Right cardiac atrium (tissue), 5 donors: Measurements from ENCODE around the gene NOTCH4. TPM values are rescaled to one million over a fixed set of nuclear protein-coding genes. Genes with fewer than 3 reads are reported as not detected.
"Not testable (repeated sequence)": the region's sequence is repeated elsewhere in the genome, so short reads cannot be mapped to it uniquely, and the experiment has no call there.

ENCODE experiments used
- ATAC-seq, 2 donors: fragments of 200-7000 bp; cut with Tn5 transposase; one replicate each; pipeline versions ENCODE4 v1.8.0 to v1.9.1; 2020; ENCODE audit warnings: moderate library complexity in 2 of 2, mild to moderate bottlenecking in 1 of 2
- DNase-seq, 3 donors: peaks; one replicate each; pipeline ENCODE4 v3.0.0-alpha.2; 2020
- H3K27ac ChIP-seq: one replicate; pipeline ENCODE4 v1.5.1; 2013; ENCODE audit warnings: mild to moderate bottlenecking, low read length, control low read depth, moderate library complexity
- H3K27me3 ChIP-seq: one replicate; pipeline ENCODE4 v1.6.1; 2013; ENCODE audit not compliant: control insufficient read depth, insufficient read depth
- H3K4me1 ChIP-seq: one replicate; pipeline ENCODE4 v1.6.1; 2013; ENCODE audit warnings: low read length; ENCODE audit not compliant: control insufficient read depth, insufficient read depth
- H3K4me3 ChIP-seq: one replicate; pipeline ENCODE4 v1.5.1; 2013; ENCODE audit warnings: low read length, control low read depth
- H3K9me3 ChIP-seq: one replicate; pipeline ENCODE4 v1.6.1; 2013; ENCODE audit warnings: low read length; ENCODE audit not compliant: control insufficient read depth
- WGBS: extraction: QIAGEN DNeasy Blood & Tissue Kit; methylation state at CpG from one replicate; pipeline ENCODE4 v1.1.7; 2013; 5-methylcytosine and 5-hydroxymethylcytosine counted together
- intact Hi-C, 4 donors: fragments of 100-400 bp; cut with DNase I; formaldehyde crosslinking; loops; one replicate each; pipeline versions ENCODE4 v1.11.0 to v1.14.0; 2022 to 2023
- polyA plus RNA-seq: library from polyadenylated mRNA; stranded (reverse); fragments of 200-250 nt; gene quantifications from one replicate; pipeline ENCODE4 v1.2.3, GENCODE V29; 2013
- total RNA-seq, 4 donors: library from RNA; stranded (reverse); fragmentation: NEBNext Ultra II Directional; extraction: Animal tissue kit (Norgen Biotek cat#: 25700); gene quantifications; one replicate each; pipeline ENCODE4 v1.2.1, GENCODE V29; 2021
- donor health status: healthy with polysubstance abuse.
- donor health status: DM: no; HTN: yes; CAD: no.
- donor health status: DM: no; HTN: no; CAD: no.
- donor health status: DM: no; HTN: yes; CAD: no; lungs with severe emphysema.
- donor health status: DM: yes; HTN: yes; CAD: no.

Gene NOTCH4
- total and polyA plus RNA-seq, 5 donors: 14.4 to 33.5 (median 26.1) TPM

DNA sequence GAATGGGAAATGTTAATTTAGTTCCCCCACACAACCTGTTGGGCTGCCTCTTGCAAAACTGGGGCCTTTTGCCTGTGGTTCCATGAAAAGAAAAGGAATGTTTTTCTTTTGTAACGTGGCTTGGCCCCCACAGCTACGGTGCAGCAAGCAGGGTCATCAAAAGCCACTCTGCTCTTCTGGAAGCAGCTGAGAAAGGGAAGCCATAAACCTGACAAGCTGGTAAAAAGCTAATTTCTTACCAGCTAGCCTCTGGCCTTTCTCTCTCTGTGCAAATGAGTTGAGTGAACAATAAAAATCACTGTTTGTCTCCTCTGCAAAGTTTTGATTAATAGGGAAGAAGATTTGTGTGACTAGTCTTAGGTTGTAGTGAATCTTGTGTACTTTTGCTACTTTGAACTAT, 23.5 kb upstream of the NOTCH4 start:
- no peak overlapping the region for H3K27ac ChIP-seq
- no peaks in the 10 kb centered on the region for H3K9me3 ChIP-seq
- no peaks in the 10 kb centered on the region for H3K27me3 ChIP-seq
- 49% methylated on average over 2 of the region's 2 CpGs for WGBS
- H3K4me3 ChIP-seq: no peak overlapping the region
- ATAC-seq (no peak), DNase-seq (no peak)
- intact Hi-C loops: loop anchor here in 1 of 4 donors (5.0 kb wide), 2 partner anchors 145 to 165 kb away; no protein-coding TSS in a partner anchor
- no peaks in the 10 kb centered on the region for H3K4me1 ChIP-seq

DNA sequence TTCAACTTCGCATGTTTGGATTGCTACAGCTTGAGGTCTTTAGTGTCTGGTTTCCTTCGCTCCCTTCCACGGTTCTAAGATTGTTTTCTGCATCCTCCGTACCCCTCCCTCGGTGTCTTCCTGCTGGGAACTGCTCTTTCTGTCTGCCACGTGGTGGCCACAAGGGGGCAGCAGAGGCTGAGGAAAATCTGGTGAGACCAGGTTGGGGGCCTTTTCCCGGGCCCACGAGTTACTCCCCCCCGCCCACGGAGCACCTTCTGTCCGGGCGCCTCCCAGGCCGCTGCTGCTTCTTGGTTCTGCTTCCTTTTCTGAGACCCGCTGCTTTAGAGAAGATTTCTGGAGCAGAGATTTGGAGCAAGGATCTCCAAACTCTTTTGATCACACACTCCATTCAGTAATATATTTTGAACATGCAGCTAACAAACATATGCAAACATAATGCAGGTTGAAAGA, 21.1 kb upstream of the NOTCH4 start:
- Histone ChIP-seq H3K27ac (peak overlapping the region; percentile 62), H3K4me3 (no peak overlapping the region), H3K4me1 (no peaks in the 10 kb centered on the region), H3K27me3 (no peaks in the 10 kb centered on the region), H3K9me3 (no peaks in the 10 kb centered on the region)
- WGBS: under 1% methylated on average over 14 of the region's 14 CpGs
- DNase-seq (peak; percentile 87 to 93 (median 93)), ATAC-seq (peak; percentile 87 to 88)
- intact Hi-C loops: loop anchor here in 1 of 4 donors (5.0 kb wide), 2 partner anchors 147 to 167 kb away; no protein-coding TSS in a partner anchor

DNA sequence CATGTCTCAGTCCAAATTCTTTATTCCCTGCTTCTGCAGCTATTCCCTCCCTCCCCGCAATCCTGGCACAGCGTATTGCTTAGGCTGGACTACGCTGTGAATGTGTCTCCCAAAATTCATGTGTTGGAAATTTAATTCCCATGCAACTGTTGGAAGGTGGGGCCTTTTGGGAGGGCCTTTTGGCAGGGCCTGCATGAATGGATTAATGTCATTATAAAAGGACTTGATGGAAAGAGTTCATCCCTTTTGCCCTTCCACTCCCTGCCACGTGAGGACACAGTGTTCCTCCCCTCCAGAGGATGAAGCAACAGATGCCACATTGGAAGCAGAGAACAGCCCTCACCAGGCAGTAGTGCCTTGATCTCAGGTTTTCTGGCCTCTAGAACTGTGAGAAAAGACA, 20.4 kb upstream of the NOTCH4 start:
- no peaks in the 10 kb centered on the region for H3K4me1 ChIP-seq
- H3K4me3 ChIP-seq: no peak overlapping the region
- peak overlapping the region; percentile 68 for H3K27ac ChIP-seq
- no peaks in the 10 kb centered on the region for H3K27me3 ChIP-seq
- DNase-seq (peak in 2 of 3 donors; percentile 54 to 57), ATAC-seq (peak; percentile 60 to 87)
- intact Hi-C loops: no loop called here
- WGBS: 70% methylated on average over 4 of the region's 4 CpGs
- H3K9me3 ChIP-seq: no peaks in the 10 kb centered on the region

DNA sequence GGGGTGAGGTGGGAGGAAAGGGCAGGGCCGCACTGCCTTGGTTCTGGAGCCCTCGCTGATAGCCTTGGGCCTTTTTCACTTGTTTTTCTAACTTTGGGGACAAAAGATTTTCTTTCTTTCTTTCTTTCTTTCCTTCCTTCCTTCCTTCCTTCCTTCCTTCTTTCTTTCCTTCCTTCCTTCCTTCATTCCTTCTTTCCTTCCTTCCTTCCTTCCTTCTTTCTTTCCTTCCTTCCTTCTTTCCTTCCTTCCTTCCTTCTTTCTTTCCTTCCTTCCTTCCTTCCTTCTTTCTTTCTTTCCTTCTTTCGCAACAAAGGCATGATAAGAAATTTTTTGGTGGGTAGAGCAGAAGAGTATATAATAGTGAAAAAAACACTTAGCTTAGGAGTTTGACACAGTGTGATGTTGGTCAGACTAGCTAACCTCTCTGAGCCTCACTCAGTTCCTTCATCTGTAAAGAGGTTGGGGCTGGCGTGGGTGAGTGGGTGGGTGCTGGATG, 18.5 kb upstream of the NOTCH4 start:
- intact Hi-C loops, ATAC-seq, H3K9me3 ChIP-seq, H3K4me3 ChIP-seq, H3K27me3 ChIP-seq, DNase-seq, H3K27ac ChIP-seq, H3K4me1 ChIP-seq: not testable (repeated sequence)
- 84% methylated on average over 4 of the region's 4 CpGs for WGBS

DNA sequence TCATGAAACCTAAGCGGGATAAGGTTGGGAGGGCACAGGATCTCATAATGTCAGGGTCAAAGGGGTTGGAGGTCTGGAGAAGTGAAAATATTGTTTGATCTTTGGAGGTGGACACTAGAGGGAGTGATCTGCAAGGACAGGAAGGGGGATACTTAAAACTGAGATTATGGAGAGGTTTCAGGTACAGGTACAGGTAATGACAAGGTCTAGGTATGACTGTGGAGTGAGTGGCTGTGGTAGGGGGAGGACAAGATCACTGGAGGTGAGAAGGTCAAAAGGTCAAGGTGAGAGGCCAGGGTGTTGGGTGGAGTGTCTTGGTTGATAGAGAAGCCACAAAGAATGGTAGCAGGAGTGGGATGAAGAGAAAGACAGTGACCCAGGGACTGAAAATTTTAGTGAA, 16.8 kb upstream of the NOTCH4 start:
- intact Hi-C loops: no loop called here
- Histone ChIP-seq H3K27me3 (no peaks in the 10 kb centered on the region), H3K4me1 (no peaks in the 10 kb centered on the region), H3K9me3 (no peaks in the 10 kb centered on the region), H3K27ac (no peak overlapping the region), H3K4me3 (no peak overlapping the region)
- DNase-seq: no peak
- WGBS: 86% methylated on average over 1 of the region's 1 CpG
- ATAC-seq: no peak

DNA sequence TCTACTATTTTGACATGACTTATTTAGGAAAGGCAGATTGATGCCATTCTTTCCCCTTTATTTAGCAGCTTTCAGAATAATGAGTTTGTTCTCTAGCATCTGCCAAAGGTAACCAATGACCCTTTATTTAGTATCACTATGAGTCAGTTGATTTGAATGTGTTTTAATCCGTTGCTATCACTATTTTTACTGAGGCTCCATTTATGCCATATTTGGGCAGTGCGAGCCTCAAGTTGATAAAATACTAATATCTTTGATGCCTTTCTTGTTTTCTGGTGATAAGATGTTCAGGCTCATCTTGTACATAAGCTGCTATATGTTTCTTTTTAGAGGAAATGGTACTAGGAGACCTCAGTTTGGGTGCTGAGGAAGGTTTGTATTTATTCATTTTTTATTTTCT, 15.6 kb upstream of the NOTCH4 start:
- no peak for DNase-seq
- Histone ChIP-seq H3K27ac (no peak overlapping the region), H3K4me1 (no peaks in the 10 kb centered on the region), H3K9me3 (no peaks in the 10 kb centered on the region), H3K4me3 (no peak overlapping the region), H3K27me3 (no peaks in the 10 kb centered on the region)
- ATAC-seq: no peak
- intact Hi-C loops: no loop called here
- WGBS: 68% methylated on average over 2 of the region's 2 CpGs

DNA sequence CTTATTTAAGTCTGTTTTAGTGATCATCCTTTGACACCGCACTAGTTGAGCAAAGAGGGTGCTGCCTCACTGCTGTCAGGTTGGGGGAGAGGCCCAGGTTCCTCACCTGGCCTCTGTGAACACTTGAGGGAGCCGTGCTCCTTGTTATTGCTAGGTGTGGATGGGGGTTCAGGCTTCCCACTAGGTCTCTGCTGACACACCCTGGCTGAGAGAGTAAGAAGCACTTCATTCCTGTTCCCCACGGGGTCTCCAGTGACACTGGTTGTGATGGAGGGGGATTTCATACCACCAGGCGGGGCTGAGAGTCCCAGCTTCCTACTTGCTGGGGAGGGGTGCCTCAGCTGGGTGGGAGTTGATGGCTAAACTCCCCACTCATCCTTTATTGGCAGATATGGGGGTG, 11.1 kb upstream of the NOTCH4 start:
- Histone ChIP-seq H3K9me3 (no peaks in the 10 kb centered on the region), H3K4me3 (no peak overlapping the region), H3K27me3 (no peaks in the 10 kb centered on the region), H3K4me1 (no peaks in the 10 kb centered on the region), H3K27ac (peak overlapping the region; percentile 86)
- intact Hi-C loops: no loop called here
- WGBS: 45% methylated on average over 4 of the region's 4 CpGs
- DNase-seq (no peak), ATAC-seq (peak; percentile 24 to 72)

DNA sequence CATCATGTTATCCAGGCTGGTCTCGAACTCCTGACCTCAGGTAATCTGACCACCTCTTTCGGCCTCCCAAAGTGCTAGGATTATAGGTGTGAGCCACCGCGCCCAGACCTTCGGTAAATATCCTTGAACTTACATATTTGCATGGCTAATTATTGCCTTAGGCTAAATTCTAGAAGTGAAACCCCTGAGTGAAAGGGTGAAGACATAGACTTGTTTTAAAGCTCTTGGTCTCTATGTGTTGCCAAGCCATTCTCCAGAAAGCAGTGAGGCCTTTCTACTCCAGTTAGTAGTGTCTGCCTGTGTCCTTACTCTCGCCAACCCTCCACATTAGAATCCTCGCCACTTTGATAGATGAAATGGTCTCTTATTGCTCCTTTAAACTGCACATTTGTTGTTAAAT, 2.6 kb upstream of the NOTCH4 start:
- intact Hi-C loops: no loop called here
- H3K9me3 ChIP-seq: no peaks in the 10 kb centered on the region
- ATAC-seq: no peak
- no peaks in the 10 kb centered on the region for H3K27me3 ChIP-seq
- no peak overlapping the region for H3K27ac ChIP-seq
- no peak overlapping the region for H3K4me3 ChIP-seq
- no peaks in the 10 kb centered on the region for H3K4me1 ChIP-seq
- DNase-seq: no peak
- 95% methylated on average over 7 of the region's 7 CpGs for WGBS

DNA sequence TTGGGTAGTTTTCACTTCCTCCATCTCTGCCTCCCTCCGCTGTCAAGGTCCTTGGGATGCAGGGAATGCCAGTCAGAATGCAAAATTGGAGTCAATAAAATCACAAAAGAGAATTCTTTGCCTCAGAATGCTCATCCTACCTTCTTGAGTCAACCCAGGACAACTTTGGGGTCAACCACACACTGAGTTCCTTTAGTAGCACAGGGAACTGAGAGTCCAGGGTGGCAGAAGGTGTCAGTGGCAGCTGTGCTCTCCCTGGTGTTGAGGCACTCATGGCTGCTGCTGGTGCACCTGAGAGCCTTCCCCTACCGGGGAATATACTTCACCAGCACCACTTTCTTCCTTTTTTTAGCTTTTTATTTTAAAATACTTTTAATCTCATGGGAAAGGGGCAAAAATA, 829 bp upstream of the NOTCH4 start:
- peak overlapping the region; percentile 8 for H3K27ac ChIP-seq
- H3K27me3 ChIP-seq: no peaks in the 10 kb centered on the region
- WGBS: 88% methylated on average over 2 of the region's 2 CpGs

DNA sequence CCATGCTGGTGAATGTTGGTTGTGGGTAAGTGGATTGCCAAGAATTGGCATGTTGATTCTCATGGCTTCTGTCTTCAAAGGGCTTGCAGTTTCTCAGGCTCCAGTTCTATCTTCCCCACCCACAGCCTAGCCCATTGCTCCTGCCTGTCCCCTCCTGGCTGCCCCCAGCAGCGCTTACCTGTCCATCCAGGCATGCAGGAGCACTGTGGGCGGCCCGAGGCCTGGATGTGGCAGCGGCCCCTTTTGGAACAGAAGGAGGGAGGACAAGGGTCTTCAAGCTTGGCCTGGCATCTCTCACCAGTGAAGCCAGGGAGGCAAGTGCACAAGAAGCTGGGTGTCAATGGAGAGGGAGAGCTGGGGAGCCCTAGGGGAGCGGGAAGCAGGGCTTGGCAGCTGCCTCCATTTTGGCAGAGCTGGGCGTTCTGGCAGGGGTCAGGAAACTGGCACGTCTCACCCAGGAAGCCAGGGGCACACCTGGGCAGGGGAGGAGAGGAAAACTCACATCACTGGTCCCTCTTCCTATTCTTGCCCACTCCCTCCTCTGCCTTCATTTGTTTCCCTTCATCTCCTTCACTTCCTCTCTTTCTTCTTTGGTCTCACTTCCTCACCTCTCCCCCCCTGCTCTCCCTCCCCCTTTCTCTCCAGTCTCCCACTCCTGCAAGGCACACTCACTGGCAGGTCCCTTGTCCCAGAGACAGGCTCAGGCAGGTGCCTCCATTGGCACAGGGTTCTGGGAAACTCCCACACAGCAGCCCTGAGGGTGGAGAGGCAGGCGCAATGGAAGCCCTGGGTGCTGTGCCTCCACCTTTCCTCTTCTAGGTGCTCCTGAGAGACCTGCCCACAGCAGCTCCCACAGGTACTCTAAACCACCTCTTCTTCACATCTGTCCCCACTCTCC, 1.3 kb downstream of the NOTCH4 start:
- DNase-seq: no peak
- no peak for ATAC-seq
- intact Hi-C loops: no loop called here
- H3K9me3 ChIP-seq: no peaks in the 10 kb centered on the region
- H3K4me3 ChIP-seq: peak overlapping the region; percentile 22
- H3K4me1 ChIP-seq: no peaks in the 10 kb centered on the region
- WGBS: 81% methylated on average over 8 of the region's 8 CpGs
- H3K27me3 ChIP-seq: no peaks in the 10 kb centered on the region
- H3K27ac ChIP-seq: peak overlapping the region; percentile 8

More for the DNA sequence above, 829 bp upstream of the NOTCH4 start:
- DNase-seq (no peak), ATAC-seq (no peak)
- no peak overlapping the region for H3K4me3 ChIP-seq
- H3K4me1 ChIP-seq: no peaks in the 10 kb centered on the region
- H3K9me3 ChIP-seq: no peaks in the 10 kb centered on the region
- intact Hi-C loops: no loop called here

DNA sequence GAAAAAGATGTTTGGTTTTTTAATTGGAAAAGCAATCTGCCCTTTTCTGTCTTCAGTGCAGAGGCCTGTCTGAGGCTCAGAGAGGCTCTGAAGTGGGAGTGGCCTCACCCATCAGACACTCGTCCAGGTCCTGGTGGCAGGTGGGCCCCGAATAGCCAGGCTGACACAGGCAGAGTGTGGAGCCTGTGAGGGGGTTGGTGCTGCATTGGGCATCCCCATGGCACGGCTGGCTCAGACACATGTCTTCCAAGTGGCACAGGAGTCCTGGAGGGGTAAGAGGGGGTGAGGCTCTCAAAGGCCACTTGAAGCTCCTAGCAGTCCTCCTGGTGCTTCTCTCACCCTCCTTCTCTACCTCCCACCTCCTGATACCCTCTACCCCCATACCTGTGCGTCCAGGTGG, 3.8 kb downstream of the NOTCH4 start:
- Histone ChIP-seq H3K9me3 (no peaks in the 10 kb centered on the region), H3K4me1 (no peaks in the 10 kb centered on the region), H3K27ac (no peak overlapping the region), H3K27me3 (no peaks in the 10 kb centered on the region), H3K4me3 (no peak overlapping the region)
- 69% methylated on average over 4 of the region's 4 CpGs for WGBS
- DNase-seq: no peak
- intact Hi-C loops: no loop called here
- ATAC-seq: no peak
